ENCODE measurements around the gene ZNF829. TPM values are rescaled to one million over a fixed set of nuclear protein-coding genes. Genes with fewer than 3 reads are reported as not detected.

Gene ZNF829
- 1 to 10 TPM; 1.3 to 3.5 (median 2.5) TPM for total RNA-seq
- 1 to 10 TPM in 1 of 2 donors, under 1 TPM in 1; 0.76 to 1.4 TPM for polyA plus RNA-seq
- long read RNA-seq, donor 1, result 0 reads
- long read RNA-seq, donor 2, full-length matches to known transcripts, result 3 of 5 reads
- long read RNA-seq, donor 2, partial matches to known transcripts, result 0 of 5 reads
- long read RNA-seq, donor 2, other reads (novel, unspliced or antisense), result 2 of 5 reads
- long read RNA-seq, donor 3, partial matches to known transcripts, result 0 of 1 reads
- long read RNA-seq, donor 3, other reads (novel, unspliced or antisense), result 1 of 1 reads

- TF ChIP-seq POLR2A (IDR thresholded peaks at IDR 0.05), result no peak
- TF ChIP-seq CTCF (IDR thresholded peaks at IDR 0.05), result peak; percentile 44 to 85 (median 61)
- ATAC-seq, result peak; percentile 94 to 99 (median 98)
- WGBS, 4 donors, result 0% methylated on average over 40 to 57 of the region's 57 CpGs
- Histone ChIP-seq H3K9me3 (peaks cover 0 to 33% (median 3%) of the 10 kb centered on the region in 12 donors), H3K27me3 (no peaks in the 10 kb centered on the region), H3K27ac (peak within 1 kb of the TSS; percentile 80 to 98 (median 97)), H3K4me1 (peaks cover 0 to 18% (median 11%) of the 10 kb centered on the region in 12 donors), H3K4me3 (peak within 1 kb of the TSS; percentile 60 to 87 (median 80)), H3K36me3 (peaks cover 0 to 53% (median 33%) of the 10 kb centered on the region in 9 donors)
- DNase-seq, result peak; percentile 91 to 95 (median 93)
- intact Hi-C loops (cut with DNase I), result loop anchor here in 3 of 10 donors (1.0 to 10.0 kb wide), 6 partner anchors 61 to 551 kb away; partner anchors contain the start of genes ZNF345 (in 2 of the 3), ZNF850 (in 2 of the 3), ZNF383 (in 1 of the 3) and ZNF420 (in 1 of the 3)
These were observed at the start of gene ZNF829, which contains the start of gene ZNF568 for GRCh38 chr19:36915992-36916830. Gene ZNF829 (minus strand): TSS chr19:36916291. CDS start chr19:36915167, 1,124 bp downstream. Gene ZNF568 (plus strand): TSS chr19:36916332. CDS start chr19:36922771, 6,439 bp downstream.

GRCh38 chr19:36963280-36963679 lies 47.2 kb upstream of the ZNF829 start:
- H3K27ac ChIP-seq, result no peak overlapping the region

GRCh38 chr19:36962346-36962745 lies 46.3 kb upstream of the ZNF829 start:
- Histone ChIP-seq H3K9me3 (peaks cover 0 to 69% (median 23%) of the 10 kb centered on the region in 12 donors), H3K27ac (no peak overlapping the region), H3K4me3 (no peak overlapping the region), H3K36me3 (no peaks in the 10 kb centered on the region), H3K27me3 (no peaks in the 10 kb centered on the region), H3K4me1 (no peaks in the 10 kb centered on the region)
- no peak for DNase-seq
- no peak for ATAC-seq
- 81 to 90% (median 88%) methylated on average over 6 of the region's 6 CpGs for WGBS, 4 donors
- TF ChIP-seq CTCF (IDR thresholded peaks at IDR 0.05) (no peak), POLR2A (IDR thresholded peaks at IDR 0.05) (no peak)
- intact Hi-C loops (cut with DNase I), result no loop called here

More at GRCh38 chr19:36963280-36963679, 47.2 kb upstream of the ZNF829 start:
- Histone ChIP-seq H3K4me1 (no peaks in the 10 kb centered on the region), H3K36me3 (no peaks in the 10 kb centered on the region), H3K4me3 (no peak overlapping the region), H3K27me3 (no peaks in the 10 kb centered on the region), H3K9me3 (peaks cover 0 to 62% (median 18%) of the 10 kb centered on the region in 12 donors)
- TF ChIP-seq CTCF (IDR thresholded peaks at IDR 0.05), result no peak
- WGBS, 4 donors, result 24 to 40% (median 30%) methylated on average over 2 of the region's 2 CpGs
- DNase-seq (no peak), ATAC-seq (no peak)
- intact Hi-C loops (cut with DNase I), result no loop called here

Data from heart left ventricle (tissue), 16 donors.